SH-SY5Y (cell line): ENCODE measurements around the gene ZNF454.

Experiments
- GATA2 ChIP-seq: IDR thresholded peaks from 2 replicates; pipeline ENCODE4 v1.6.1; 2011; ENCODE audit warnings: mild to moderate bottlenecking, low read depth, low read length
- GATA3 ChIP-seq: IDR thresholded peaks from 2 replicates; pipeline ENCODE4 v1.6.1; 2011; ENCODE audit warnings: low read depth, mild to moderate bottlenecking, low read length, moderate library complexity

Gene ZNF454

DNA sequence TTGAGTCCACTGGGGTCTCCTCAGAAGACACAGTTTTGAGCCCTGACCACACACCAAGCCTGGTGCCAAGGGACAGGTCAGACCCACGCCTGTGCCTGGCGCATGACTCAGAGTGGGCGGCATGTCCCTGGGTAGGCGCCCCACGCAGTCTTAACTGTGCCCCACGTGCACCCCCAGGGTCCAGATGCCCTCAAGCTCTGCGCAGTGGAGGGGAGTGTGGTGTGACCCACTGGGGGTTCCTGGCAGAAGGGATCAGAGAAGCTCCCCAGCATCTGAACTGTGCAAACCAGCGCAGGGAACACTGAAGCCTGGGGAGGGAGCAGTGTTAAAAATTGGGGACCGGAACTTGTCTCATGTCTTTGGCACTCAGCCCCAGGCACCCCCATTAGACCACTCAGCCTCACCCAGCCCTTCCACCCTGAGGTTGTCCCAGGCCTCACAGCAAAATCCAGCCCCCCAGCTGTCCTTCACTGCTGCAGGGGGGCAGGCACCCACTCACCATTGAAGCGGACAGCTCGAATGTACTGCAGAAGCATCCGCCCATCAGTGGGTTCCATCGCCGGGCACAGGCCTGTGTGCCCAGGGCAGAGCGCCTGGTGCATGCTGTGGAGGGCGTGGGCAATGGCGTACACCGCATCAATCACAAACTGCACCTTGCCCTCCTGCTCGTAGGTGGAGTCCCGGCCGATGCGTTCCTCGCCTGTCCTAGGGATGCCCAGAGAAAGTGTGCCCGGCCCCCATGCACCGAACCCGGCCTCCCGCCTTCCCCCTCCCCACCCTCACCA, 47.6 kb downstream of the ZNF454 start:
- TF ChIP-seq GATA2: no peak
- no peak for TF ChIP-seq GATA3

DNA sequence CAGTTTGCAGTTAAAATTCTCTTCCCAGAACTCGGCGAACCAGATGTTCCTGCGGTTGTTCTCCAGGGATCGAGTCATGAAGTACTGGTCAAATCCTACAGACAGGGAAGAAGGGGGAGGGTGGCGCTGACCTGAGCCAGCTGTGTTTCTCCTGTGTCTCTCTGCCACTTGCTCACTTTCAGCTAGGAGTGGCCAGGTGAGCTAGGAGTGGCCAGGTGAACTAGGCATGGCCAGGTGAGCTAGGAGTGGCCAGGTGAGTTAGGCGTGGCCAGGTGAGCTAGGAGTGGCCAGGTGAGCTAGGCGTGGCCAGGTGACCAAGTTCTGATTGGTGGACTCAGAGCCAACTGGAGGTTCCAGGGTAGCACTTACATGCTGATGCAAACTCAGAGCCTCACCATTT, 48.3 kb downstream of the ZNF454 start:
- no peak for TF ChIP-seq GATA3
- TF ChIP-seq GATA2: no peak

DNA sequence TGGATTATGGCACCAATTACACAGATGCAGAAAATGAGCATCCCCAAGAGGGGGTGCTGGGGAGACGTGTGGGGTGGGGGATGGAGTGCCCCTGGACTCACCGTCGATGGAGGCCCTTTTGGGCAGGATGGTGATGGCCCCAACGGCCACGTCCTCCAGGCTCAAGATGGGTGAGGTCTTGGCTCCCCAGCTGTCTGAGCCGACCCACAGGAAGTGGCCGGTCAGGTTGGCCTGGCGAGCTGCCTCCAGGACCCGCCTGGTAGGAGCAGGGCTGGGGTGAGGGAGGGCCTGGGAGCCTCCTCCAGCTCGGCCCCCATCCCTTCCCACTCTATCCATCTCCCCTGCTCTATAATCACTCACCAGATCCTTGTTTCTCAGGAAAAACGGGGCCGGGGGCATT, 49.5 kb downstream of the ZNF454 start:
- TF ChIP-seq GATA3 (no peak), GATA2 (no peak)

DNA sequence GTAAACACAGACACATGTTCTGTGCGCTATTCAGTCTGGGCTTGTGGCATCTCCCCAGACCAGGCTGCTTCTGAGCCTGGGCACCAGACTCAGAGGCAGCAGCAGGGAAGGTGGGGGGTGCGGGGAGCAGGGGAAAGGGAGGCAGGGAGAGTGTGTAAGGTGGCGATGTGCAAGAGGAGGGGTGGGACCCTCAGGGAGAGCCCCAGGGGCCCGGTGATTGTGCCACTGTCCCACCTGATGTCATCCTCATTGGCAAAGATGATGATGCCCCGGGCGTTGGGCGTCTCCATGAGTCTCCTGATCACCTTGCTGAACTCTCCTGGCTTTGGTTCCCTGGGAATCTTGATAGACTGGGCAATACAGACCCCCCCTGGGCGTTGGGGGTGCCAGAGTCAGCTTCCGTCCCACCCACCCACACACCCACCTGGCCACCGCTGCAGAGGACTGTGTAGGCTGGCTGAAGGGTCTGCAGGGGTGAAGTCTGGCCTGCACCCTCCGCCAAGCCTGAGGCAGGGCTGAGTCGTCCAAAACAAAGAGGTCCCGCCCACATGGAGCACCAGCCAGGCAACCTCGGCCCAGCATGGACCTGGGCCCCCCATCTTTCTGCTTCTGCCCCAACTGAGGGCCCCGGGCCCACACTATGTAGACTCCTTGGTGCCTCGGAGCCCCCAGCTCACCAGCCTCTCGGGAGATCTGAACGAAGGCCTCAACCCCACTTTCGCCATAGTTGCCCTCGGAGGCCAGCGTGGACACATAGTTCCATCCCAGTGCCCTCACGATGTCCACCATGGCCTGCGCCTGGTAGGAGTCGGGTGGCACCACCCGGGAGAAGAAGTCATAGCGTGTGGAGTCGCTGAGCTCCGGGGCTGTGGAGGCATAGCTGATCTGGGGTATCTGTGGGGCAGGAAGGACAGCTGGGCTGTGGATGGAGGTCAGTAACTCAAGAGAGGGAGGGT, 50.5 kb downstream of the ZNF454 start:
- TF ChIP-seq GATA3 (no peak), GATA2 (no peak)

DNA sequence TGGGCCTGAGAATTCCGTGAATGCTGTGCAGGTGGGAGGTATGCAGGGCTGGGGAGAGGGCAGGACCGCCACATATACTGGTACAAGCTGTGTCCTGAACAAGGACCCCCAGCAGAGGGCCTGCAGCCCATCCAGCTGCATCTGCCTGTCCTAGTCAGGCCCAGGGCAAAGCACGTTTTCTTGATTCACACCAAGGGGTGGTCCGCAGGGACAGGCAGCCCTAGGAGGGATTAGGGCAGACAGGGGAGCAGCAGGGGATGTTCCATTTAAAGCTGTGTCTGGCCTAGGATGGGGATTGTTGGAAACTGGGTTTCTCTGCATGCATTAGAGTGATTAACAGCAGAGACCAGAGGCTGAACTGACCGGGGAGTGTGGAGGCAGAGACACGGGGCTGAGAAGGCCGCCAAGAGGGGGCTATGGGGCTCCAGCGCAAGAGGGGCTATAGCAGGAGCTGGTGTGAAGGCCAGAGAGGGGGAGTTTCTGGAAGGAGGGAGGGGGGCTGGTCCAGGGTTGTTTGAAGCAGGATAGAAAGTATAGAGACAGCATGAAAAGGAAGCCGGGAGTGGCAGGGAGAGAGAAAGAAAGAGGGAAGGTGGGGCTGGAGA, 51.4 kb downstream of the ZNF454 start:
- TF ChIP-seq GATA3 (no peak), GATA2 (no peak)

DNA sequence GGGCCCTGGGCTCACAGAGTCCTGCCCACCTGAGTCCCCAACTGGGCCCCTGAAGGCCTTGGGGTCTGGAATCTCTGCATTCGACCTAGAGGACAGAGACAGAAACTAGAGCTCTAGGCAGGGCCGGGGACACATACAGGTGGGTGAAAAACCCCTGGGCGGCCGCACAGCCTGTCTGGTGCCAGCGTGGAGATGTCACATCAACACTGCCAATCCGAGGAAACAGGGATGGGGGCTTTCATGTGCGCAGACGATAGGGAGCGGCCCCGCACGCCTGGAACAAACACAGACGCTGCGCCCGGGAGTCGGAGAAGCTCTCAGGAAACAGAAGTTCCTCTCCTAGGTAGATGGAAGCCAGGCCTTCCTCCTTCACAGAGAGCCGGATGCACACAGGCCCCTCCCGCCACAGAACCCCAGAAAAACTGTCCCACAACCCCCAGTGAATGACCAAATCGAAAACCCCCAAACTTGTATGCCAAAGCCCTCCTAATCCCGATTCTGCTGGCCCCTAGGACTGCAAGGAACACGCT, 52.3 kb downstream of the ZNF454 start:
- TF ChIP-seq GATA2 (no peak), GATA3 (no peak)

DNA sequence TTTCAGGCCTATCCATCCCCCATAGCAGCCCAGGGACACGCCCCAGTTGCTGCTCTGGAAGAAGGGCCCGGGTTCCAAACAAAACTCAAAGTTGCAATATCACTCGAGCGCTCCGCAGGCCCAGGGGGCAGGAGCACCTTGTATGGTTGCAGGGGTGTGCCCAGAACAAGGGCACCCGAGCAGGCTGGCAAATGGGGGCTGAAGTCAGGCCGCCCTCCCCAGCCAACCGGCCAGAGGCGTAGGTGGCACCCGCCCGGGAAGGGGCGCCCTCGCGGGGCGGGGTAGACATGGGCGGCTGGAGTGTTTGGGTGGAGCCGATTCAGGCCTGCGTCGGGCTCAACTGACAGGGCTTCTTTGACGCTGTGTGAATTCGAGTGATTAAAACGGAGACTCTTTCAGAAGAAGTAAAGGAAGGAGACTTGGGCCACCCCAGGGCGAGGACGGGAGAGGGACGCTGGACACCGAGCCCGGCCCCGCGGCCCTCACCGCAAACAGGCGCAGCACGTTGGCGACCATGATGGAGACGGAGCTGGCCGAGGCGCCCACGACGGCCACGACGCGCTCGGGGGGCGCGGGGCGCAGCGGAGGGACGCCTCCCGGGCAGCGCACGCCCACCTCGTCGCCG, 53.1 kb downstream of the ZNF454 start:
- TF ChIP-seq GATA2 (no peak), GATA3 (no peak)

DNA sequence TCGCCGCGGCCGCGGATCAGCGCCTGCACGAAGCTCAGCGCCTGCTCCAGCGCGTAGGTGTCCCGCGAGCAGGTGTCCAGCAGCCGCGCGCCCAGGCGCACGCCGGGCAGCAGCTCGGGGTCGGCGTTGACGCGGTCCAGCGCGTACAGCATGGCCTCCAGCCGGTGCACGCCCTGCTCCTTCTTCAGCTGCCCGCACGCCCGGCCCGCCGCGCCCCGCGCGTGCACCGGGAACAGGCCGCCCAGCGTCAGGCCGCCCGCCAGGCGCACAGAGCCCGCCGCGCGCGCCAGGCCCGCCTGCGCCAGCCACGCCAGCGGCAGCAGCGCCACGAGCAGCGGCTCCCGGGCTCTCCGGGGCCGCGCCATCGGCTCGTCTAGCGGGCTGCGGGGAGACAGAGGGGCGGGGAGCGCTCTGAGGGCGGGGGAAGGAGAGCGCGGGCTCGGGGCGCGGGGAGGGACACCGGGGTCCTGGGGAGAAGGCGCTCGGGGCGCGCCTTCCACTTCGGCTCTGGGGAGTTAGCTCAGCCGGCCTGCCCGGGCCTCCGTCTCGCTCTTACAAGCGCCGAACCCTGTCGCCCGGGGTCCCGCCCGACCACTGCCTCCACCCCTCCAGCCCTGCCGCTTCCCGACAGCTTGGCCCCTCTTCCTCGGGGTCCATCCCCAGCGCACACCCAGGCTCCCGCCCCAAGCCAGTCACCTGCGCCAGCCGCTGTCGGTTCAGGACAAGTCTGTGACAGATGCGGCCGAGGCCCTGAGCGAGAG, 53.8 kb downstream of the ZNF454 start, which contains the start of gene GRM6:
GRM6 (minus strand) TSS at position 741 of the 761 bp plus-strand sequence; CDS start at position 365, 376 bp downstream.
- TF ChIP-seq GATA2: no peak
- no peak for TF ChIP-seq GATA3

DNA sequence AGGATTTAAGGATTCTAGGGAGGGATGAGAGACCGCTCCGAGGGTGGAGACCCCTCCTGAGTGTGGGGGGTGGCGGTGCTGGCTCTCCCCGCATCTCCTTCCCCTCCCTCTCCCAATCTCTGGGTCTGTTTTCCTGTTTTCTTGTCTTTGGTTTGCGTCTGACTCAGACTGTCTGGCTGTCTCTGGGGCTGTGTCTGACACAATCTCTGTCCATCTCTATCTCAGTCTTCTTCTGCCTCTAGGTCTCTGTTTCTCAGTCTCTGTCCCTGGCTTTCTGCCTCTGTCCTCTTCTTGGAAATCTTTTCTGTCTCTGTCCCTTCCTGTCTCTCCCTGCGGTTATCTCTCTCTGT, 54.3 kb downstream of the ZNF454 start:
- no peak for TF ChIP-seq GATA3
- no peak for TF ChIP-seq GATA2

DNA sequence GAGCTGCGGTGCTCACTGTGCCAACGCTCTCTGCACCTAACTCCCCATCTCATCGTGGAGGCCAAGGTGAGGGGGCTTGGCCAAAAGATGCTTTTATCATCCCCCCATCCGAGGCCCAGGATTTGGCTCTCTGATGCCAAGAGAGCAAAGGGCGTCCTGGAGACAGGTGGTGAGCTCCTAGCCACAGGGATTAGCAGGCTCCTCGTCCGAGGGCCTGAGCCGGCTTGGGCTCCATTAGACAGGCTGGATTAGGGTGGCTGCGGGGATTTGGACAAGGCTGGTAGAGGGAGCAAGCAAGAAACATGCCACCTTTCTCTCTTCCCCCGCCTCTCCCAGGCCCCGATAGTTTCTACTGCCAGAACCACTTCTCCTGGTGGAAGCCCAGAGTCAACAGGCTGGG, 55.2 kb downstream of the ZNF454 start:
- TF ChIP-seq GATA2 (no peak), GATA3 (no peak)

DNA sequence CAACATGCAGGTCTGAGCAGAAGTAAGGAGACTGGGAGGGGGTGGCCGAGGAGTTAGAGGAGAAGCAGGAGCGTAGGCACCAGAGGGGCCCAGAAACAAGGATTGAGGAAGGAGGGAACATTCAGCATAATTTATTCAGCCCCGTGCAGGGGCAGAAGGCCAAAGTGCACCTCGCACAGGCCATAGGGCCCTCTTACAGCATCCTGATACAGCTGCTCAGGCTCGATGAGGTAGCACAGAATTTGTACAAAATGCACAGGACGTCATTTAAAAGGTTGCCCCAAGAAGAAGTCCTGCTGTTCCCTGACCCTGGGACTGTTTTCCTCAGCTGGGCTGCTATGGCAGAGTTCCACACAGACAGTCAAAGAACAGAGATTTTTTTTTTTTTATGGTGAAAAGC, 56.2 kb downstream of the ZNF454 start:
- no peak for TF ChIP-seq GATA2
- TF ChIP-seq GATA3: no peak

DNA sequence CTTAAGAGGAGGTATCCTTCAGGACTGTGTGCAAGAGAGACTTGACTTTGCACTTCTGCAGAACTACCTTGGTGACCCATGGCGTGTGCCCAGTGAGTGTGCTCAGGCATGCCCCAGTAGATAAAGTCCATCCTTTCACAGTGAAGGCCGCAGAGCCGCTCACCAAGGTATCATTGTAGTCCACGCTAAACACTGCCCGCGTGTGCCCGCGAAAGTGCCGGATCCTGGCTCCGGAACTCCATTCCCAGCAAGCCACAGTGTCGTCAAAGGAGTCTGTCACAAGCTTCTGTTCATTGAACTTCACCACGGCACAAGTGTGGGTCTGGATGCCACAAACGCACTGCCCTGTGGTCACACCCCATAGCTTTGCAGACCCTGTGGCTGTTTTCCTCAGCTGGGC, 57.4 kb downstream of the ZNF454 start:
- TF ChIP-seq GATA2 (no peak), GATA3 (no peak)

DNA sequence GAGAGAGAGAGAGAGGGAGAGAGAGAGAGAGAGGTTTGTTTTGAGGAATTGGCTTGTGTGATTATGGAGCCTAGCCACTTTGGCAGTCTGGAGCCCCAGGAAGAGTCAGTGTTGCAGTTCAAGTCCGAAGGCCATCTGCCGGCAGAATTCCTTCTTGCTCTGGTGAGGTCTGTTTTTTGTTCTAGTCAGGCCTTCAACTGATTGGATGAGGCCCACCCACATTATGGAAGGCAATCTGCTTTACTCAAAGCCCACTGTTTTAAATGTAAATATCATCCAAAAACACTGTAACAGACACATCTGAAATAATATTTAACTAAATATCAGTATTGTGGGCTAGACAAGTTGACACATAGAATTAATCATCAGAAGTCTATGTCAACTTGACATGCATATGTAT, 65.6 kb downstream of the ZNF454 start:
- no peak for TF ChIP-seq GATA3
- TF ChIP-seq GATA2: no peak
